NCI-H748 (cell line): ENCODE data around the gene DGKD.

Source experiments
- DNase-seq: peaks from one replicate; lab custom pipeline; 2025; ENCODE audit not compliant: unreplicated experiment; lab: John Stamatoyannopoulos, UW

DGKD gene

DNA sequence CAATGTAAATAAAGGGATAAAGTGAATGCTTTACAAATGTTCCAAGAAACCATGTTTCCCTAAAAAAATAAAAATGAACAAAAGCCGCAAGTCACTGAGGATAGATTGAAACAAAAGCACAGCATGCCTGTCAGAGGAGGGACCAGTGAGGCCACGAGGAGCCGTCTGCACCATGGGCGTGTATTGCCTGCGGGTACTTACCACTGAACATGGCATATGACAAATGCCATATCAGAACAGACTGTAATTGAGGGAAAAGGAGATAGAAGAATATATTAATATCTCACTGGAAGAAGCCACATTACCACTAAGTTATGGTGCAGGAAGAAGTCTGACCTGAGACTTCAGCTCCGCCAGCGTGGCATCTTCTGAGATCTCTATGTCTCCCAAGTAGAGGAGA lies 136.5 kb downstream of the DGKD start:
- DNase-seq: no peak

DNA sequence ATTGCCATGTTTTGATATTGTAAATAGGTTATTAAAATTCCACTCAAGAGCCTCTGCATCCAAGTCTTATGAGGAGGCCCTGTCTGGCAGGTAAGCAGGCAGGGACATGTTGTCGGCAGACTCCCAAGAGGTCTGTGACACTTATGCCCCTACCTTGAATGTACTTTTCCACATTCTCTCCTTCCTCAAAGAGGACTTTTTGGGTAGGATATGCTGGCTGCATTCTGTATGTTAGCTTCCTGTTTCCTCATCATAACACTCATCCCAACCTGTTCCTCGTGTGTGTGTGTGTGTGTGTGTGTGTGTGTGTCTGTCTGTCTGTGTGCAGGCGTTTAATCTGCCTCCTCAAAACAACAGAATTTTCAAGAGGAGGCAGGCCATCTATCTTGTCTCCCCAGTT lies 137.0 kb downstream of the DGKD start:
- DNase-seq: no peak

DNA sequence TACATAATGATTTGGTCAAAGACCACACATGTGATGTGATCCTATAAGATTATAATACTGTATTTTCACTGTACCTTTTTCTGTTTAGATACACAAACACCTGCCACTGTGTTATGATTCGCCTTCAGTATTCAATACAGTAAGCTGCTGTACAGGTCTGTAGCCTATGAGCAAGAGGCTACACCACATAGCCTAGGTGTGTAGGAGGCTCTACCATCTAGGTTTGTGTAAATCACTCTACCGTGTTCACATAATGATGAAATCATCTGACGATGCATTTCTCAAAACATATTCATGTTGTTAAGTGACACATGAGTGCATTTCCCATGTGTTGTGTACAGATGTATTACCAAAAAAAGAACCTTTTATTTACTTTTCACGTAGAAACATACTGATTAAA lies 137.8 kb downstream of the DGKD start:
- DNase-seq: no peak

DNA sequence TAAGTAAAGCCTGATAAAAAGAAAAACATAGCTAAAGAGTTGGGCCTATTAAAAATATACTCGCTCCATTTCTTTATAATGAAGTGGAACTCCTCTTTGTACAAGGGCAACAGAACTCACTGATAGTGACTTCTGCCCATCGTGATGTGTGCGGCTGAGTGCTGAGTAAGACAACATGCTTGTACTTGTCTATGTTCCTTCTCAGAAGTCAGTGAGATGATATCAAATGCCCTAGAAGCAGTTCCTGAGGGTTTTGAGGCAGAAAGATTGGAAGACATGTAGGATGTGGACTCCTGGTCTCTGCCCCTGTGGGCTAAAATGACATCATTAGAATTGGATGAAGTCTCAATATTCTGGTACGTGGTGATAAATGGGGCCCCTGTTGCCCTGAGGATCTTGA lies 138.5 kb downstream of the DGKD start:
- no peak for DNase-seq

DNA sequence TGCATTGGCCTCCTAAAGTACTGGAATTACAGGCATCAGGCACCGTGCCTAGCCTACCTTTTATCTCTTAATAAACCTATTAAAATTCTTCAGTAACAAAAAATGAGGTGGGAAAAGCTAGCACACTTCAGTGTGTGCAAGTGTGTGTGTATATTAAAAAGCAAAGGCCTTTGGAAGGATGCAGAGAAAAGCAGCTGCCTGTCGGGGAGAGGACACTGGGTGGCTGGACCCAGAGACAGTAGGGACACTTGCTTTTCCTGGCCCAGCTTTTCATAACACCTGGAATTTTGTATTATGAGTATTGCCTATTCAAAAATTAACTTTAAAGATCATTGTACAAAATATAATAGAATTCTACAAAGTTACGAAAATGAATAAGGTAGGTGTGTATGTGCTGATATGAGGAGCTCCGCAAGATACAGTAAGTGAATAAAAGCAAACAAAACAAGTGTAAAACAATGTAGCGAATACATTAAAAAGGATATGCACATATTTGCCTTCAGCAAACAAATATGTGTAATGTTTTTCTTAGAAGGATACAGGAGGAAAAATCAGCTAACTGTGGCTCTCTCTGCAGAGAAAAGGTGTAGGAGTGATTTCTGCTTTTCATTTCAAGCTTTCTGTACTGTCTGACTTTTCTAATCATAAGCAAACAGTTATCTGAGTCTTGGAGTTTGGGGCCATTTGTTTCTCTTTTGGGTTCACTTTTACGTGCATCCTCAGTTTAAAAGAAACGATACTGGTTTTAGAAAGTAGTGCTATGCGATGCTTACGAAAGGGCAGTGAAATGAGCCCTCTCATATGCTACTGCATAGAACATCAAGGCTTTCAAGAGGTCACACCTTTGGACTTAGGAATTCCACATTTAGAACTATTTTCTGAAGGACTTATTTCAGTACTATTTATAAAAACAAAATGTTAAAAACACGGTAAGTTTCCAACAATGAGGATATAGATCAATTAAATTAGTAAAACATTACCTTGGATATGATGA lies 141.5 kb downstream of the DGKD start:
- no peak for DNase-seq

DNA sequence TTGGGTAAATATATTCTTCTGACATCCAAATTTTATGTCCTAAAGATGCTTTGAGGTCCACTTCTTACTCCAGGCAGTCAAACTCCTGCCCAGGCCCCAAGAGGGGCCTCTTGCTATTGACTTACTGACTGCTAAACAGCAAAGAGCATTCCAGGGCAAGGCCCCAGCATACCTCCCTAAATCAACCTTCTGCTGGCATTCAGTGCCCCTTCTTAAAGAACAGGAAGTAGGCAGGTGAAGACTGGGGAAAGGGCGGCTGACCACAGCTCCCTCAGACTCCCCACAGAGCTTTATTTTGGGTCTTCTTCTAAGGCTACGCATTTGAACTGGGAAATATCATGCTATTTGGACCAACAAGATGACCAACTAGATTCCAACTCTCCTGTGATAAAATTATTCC lies 143.4 kb downstream of the DGKD start:
- no peak for DNase-seq

DNA sequence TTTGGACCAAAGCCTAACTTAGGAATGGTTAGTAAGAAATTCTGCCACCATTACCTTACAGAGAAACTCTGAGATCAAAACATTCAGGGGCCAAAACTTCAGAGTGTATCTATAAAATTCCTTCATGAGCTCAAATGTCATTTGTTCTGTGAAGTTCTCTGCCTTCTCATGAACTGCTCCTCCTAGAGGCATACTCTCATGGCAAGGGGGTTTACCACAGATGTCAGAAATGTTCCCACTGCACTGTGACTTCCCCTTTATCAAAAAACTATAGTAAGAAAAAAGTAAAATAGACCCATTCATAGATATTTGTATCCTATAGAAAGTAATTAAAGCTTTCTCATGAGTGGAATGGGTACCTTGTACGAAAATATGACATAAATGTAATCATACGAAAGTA lies 143.8 kb downstream of the DGKD start:
- no peak for DNase-seq

DNA sequence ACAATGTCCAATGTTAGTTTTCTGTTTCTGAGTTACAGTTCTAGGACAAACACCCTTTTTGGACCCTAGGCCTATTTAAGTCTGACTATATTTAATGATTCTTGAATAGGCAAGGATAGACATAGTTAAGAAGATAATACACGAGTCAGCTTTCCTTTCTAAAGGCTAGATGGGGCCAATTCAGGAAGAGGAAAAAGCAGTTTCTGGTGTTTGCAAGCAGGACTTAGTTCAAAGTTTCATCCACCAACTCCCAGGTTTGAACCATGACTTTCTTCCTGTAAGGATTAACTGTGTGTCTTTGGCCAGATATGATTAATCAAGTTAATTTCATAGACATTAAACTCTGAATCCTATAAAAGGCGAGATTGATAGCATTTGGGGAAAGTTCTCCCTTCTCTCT lies 145.6 kb downstream of the DGKD start:
- no peak for DNase-seq

DNA sequence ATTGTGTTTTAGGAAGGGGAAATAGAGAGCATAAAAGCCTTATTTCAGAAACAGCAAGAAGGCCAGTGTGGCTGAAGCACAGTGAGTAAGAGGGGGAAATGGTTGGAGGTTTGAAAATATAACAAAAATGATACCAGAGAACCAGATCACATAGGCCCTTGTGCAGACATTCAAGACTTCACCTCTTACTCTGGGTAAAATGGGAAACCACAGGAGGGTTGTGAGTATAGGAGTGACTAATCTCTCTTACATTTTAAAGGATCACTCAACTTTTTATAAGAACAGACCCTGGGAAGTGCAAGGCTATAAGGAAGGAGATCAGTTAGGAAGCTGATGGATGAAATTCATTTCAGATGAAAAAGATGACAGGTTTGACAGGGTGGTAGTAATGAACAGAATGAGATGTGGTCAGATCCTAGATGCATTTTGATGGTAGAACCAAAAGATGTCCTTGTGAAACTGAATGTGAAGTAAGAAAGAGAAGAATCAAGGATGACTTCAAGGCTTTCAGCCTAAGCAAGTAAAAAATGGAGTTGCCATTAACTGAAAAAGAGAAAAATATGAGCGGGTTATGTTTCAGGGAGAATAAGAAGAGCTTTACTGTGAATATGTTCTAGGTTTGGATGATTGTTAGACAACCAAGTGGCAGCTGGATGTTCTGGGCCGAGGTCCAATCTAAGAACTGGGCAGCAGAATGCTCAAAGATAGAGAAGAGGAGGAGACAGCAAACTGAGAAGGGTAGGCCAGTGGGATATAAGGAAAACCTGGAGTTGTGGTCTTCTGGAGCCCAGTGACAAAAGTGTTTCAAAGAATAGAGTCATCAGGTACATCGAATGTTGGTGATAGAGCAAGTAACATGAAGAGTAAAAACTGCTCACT lies 147.1 kb downstream of the DGKD start:
- no peak for DNase-seq

DNA sequence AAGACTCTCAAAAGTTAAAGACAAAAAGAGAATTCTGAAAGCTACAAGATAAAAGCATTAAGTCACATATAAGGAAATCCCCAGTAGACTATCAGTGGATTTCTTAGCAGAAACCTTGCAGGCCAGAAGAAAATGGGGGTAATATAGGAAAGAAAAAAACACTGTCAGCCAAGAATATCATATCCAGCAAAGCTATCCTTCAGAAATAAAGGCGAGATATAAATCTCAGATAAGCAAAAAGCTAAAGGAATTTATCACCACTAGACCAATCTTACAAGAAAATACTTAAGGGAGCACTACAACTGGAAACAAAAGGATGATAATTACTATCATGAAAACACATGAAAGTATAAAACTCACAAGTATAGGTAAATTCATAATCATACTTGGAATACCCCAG lies 149.2 kb downstream of the DGKD start:
- DNase-seq: no peak

DNA sequence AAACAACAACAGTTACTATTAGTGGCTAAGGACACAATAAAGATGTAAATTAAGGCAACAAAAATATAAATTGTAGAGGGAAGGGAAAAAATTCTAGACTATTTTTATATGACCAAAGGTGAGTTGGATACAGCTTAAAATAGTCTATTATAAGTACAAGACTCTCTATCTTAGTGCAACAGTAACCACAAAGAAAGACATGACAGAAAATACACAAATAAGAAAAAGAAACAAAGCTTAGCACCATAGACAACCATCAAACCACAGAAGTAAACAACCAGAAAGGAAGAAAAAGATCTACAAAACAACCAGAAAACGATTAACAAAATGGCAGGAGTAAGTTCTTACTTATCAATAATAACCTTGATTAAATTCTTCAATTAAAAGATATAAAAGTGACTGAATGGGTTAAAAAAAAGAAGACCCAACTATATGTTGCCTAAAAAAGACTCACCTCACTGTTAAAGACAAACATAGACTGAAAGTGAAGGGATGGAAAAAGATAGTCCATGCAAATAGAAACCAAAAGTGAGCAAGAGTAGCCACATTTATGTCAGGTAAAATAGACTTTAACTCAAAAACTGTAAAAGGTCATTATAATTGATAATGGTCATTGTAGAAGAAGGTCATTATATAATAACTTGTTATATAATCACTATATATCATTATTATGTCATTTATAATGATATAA lies 149.8 kb downstream of the DGKD start:
- no peak for DNase-seq

DNA sequence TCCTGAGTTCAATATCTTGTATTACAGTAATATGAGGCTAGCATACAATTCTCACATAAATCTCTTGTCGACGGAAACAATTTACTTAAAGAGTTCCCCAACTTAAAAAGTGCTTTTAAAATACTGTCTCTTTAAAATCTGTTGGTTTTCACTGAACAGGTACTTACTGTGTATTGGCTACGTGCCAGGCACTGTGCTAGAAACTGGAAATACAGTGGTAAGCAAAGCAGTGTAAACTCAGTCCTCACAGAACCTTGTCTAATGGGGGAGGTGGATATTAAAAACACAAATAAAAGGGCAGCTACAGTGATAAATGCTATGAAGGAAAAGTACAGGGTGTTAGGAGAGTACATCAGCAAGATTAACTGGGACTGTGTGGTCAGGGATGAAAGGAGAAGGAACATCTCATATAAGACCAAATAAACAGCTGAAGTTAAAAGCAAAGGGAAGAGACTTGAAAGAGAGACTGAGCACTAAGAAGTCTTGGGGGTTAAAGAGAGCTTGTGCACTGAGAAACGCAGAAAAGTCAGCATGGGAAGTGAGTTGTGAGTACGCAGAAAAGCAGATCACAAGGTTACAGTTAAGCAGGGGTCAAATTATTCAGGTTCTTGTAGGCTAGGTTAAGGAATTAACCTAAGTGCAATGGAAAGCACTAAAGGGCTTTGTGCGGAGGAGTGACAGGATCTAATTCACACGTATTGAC lies 159.8 kb downstream of the DGKD start:
- DNase-seq: peak; percentile 8

DNA sequence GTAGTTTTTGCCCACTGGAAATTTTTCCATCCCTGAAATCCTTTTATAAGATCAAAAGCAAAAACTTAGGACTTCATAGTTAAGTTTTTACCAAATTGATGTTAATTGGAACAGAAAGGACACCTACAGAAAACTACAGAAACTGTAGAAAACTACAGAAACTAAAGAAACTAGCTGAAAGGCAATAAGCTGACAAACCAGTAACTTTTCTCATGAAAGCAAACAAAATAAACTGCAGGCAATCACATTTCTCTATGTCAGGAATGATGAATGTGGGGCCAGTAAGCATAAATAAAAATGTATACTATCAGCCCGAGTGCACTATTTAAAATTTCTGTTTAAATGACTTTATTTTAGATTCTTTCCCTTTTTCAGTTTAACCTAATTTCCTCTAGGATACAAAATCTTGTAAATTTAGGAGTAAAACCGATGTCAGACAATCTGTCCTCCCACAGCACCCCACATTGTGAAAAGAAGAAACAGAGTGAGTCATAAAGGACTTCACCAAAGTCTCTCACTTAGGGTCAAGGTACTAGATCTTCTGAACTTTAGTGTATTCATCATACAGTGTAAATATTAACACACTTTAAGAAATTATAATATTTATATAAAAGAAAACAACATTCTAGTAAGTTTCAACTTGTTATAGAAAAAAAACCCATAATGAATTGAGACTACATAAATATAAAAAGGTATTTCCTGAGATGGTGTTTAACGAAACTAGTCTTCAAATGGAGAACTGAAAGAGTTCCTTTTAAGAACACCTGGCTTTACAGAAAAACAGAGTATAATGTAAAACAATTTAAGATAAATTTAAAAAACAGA lies 165.7 kb downstream of the DGKD start:
- no peak for DNase-seq
